Posterior cingulate gyrus (tissue), 11 donors: ENCODE results near the gene PDSS2.
"Not testable (repeated sequence)": the region's sequence is repeated elsewhere in the genome, so short reads cannot be mapped to it uniquely, and the experiment has no call there.

ENCODE experiments used
- DNase-seq, 10 donors: peaks; one replicate each; pipeline versions ENCODE4 v3.0.0 to v3.0.0-alpha.2; 2020 to 2021; ENCODE audit warnings: mixed read lengths in 3 of 10
- intact Hi-C: fragments of 100-400 bp; cut with DNase I; formaldehyde crosslinking; loops from one replicate; pipeline ENCODE4 v1.15.1; 2023

The PDSS2 gene

DNA sequence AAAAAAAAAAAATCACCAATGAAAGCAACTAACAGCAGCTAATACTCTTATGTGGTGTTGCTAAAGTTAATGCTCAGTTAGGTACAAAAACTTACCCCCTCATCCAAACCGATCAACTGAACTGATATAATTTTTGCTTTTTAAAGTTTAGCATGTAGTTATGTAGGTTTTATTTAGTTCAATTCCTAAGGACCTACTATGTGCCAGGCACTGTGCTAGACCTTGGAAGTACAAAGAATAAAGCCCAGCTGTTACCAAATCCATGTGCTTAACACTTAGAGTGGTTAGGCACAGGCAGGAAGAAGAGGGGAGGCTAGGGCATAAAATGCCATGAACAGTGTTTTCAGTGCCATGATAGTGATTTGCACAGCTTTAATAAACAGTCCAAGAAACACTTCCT, 85.1 kb downstream of the PDSS2 start:
- no peak for DNase-seq
- intact Hi-C loops, result no loop called here

DNA sequence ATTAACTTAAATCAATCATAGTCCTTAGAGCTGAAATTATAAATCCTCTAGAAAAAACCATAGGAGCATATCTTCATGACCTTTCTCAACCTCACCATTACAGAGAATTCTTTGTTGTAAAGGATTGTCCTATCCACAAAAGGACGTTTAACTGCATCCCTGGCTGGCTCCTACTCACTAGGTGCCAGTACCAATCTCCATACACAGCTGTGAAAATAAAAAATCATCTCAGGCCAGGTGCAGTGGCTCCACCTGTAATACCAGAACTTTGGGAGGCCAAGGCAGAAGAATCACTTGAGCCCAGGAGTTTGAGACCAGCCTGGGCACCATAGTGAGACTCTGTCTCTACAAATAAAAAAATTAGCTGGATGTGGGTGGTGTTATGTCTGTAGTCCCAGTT, 89.9 kb downstream of the PDSS2 start:
- intact Hi-C loops, result no loop called here
- no peak for DNase-seq

DNA sequence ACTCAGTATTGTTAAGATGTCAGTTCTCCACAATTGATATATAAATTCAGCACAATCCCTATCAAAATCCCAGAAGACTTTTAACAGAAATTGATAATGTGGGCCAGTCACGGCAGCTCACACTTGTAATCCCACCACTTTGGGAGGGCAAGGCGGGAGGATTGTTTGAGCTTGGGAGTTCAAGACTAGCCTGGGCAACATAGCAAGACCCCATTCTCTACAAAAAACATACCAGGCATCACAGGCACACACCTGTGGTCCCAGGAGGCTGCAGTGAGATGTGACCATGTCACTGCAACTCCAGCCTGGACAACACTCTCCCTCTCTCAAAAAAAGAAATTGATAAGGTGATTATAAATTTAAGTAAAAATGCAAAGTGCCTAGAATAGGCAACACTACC, 90.9 kb downstream of the PDSS2 start:
- DNase-seq, result no peak
- intact Hi-C loops, result no loop called here

DNA sequence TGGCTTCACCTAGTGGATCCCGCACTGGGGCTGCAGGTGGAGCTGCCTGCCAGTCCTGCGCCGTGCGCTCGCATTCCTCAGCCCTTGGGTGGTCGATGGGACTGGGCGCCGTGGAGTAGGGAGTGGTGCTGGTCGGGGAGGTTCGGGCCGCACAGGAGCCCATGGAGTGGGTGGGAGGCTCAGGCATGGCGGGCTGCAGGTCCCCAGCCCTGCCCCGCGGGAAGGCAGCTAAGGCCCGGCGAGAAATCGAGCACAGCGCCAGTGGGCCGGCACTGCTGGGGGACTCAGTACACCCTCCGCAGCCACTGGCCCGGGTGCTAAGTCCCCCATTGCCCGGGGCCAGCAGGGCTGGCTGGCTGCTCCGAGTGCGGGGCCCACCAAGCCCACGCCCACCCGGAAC, 95.2 kb downstream of the PDSS2 start:
- intact Hi-C loops, result not testable (repeated sequence)
- DNase-seq, result peak in 1 of 10 donors; percentile 67

DNA sequence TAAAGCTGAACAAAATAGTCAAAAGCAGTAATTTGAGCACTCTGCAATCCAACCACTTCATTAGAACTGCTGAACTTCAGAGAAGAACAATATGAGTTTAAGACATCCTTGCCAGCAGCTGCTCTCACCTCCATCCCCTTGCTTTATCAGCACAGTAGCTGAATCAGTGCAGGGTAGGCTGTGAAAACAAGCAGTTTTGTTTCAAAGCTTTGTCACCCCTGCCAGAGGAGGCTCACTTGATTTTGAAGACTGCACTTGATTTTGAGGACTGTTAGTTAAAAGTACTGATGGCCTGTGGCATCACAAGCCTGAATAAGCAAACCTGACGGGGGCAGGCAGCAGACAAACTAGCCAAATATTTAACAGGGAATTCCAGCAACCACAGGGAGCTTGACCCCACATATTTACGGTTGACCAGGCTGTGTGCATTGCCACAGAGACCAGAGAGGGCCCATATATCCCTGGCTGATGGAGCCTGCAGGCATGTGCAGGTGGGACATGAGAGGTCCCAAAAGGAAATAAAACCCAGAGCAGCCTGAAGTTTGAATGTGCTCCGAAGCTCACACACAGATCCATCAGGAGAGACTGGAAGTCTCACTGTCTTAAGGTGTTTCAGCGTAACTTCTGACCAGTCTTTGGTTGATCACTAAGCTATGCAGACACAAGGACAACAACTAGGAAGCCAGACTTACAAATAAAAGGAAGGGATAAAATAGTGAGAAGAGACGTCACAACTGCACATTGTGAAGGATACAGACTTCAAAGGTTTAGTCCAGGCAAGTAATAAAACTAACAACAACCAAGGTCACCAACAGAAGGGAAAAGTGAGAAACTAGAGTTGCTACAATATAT, 97.4 kb downstream of the PDSS2 start:
- intact Hi-C loops, result no loop called here
- no peak for DNase-seq

DNA sequence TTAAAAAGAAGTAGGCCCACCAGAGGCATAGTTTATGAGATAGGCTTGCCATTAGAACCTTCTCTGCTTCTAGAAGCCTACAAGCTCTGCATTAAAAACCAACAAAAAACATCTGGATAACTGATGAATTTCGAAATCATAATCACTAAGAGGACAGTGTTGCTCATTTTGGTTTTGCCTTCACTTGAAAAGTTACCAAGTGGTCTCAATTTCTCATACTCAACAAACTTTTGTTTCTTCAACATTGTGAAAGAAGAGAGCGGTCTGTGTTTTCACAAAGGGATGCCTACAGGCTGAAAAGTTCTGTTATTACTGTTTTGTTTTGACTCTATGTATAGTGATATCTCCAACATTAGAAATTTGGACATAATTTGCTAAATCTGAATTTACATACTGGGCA, 98.9 kb downstream of the PDSS2 start:
- intact Hi-C loops, result no loop called here
- no peak for DNase-seq

DNA sequence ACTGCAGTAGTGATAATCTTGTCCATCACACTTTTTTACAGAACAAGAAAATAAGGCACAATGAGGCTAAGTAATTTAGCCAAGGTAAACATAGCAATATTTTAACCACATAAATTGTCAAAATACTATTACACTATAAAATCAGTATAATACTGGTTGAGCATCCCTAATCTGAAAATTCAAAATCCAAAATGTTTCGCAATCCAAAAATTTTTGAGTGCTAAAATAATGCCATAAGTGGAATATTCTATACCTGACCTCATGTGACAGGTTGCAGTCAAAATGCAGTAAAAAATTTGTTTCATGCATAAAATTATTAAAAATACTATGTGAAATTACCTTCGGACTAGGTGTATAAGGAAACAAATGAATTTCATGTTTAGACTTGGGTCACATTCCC, 101.5 kb downstream of the PDSS2 start:
- intact Hi-C loops, result no loop called here
- DNase-seq, result no peak

DNA sequence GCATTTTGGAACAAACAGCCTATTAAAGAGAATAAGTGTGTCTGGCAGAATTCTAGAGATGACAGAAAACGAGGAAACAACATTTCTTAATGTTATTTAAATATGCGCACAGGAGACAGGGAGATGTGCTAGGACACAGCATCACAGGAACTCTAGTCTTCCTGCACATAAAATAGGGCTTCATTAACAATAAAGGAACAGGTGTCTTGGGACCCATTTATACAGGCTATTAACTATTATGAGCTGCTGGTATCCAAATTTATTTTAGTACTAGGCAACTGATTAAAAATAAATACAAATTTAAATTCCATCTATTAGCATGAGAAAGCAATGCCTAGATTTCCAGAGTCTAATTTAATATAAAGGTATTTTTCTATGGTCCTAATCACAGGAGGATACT, 102.3 kb downstream of the PDSS2 start:
- DNase-seq, result no peak
- intact Hi-C loops, result no loop called here

DNA sequence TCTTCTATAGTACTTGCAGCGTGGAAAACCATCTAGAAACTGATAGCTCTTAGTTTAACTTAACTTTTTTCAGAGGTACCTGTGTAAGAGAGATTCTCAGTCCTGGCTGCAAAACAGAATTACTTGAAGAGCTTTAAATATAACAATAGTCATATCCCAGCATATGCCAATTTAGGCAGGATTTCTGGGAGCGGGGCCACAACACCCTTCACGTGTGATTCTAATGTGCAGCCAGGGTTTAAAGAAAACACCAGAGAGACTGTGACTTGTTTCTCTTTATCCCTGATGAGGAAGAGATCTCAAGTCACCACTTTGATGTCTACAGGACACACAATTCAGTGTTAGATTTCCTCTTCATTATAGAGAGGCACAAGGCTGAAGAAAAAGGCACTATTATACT, 103.7 kb downstream of the PDSS2 start:
- intact Hi-C loops, result no loop called here
- DNase-seq, result peak in 2 of 10 donors; percentile 8 to 65

DNA sequence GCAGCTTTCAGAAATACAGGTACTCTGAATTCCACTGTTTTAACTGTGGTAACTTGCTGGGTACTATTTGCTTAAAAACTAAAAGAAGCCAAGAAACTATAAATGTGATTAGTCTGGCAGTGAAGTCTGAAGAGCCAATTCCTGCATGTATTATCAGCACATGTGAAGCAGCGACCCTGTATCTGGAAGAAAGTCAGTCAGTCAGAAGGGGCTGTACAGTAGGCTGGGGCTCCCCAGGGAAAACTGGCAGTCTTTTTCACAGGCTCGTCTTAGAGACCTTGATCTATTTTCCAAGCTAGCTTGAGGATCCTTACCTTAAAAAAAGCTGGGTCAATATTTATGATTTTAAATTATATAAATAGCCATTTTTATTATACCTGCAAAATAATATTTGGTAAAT, 104.9 kb downstream of the PDSS2 start:
- no peak for DNase-seq
- intact Hi-C loops, result no loop called here

DNA sequence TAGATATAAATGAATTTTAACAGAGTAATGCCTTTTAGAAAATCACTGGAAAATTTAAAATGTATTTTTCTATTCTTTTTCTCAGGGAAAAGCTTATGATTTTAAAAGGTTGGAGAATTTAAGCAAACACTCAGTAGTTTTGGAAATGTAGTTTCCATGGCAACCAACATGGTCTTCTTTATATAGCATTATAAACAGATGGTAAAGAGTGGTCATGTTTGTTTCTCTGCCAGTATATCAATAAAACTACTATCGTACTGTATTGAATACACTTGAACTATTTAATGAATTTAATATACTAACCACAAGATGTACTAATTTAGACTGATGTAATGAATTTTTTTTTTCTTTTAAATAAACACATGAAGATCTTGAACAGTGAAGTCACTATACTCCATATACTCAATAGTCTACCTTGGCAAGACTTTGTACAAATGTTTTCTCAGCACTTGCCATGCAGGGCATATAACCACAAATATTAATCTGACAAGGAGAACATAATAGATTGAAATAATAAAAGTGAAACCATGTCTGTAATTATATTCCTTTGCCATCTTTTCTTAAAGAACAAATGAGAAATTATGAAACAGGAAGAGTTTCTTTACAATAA, 105.5 kb downstream of the PDSS2 start:
- no peak for DNase-seq

DNA sequence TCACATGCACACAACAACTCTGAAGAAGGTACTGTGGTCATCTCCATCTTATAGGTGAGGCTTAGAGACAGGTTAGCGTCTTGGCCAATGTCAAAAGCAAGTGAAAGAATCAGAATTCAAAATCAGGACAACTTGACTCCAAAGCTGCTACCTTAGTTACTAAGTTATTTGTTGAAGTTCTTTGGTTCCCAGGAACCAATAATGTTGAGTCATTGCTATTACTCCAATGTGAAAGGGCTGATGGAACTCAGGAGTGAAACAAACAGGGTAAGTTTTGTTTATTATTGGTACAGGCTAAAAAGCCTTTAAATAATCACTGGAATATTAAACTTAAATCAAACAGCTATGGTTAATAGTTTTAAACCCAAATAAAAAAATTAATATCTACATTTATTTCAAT, 111.1 kb downstream of the PDSS2 start:
- no peak for DNase-seq
- intact Hi-C loops, result no loop called here

More for the DNA sequence above, 105.5 kb downstream of the PDSS2 start:
- intact Hi-C loops, result no loop called here

DNA sequence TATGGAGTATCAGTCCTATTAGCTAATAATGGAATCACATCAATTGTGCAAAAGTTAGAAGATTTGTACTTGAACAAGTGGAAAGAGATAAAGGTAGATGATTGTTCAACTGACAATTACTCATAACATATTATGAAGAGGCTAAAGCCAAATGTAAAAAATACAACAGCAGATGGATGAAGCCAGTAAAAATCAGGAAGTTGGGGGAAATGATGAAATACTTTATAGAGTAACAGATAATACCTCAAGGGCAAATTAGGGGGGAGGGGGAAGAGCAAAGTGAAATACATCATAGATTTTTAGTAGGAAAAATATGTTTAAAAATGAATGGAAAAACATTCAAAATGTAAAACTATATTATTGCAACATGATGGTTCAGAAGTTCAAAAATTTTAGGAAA, 114.0 kb downstream of the PDSS2 start:
- intact Hi-C loops, result no loop called here
- DNase-seq, result no peak

DNA sequence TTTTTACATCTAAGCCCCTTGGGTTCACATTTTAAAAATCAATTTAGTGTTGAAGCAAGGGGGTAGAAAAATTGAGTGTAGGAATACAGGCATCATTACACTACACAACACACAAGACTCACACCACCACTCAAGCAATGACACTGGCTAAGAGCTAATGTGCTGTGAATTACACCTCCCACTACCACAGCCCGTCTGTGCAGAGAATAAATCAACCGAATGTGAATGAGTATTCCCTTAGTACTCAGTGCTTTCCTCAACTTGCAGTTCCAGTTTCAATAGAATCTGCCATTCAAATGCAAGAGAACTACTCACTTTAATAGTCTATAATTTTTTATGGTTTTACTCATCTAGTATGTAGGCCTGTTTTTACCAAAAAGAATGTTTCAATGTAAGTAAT, 114.4 kb downstream of the PDSS2 start:
- intact Hi-C loops, result no loop called here

DNA sequence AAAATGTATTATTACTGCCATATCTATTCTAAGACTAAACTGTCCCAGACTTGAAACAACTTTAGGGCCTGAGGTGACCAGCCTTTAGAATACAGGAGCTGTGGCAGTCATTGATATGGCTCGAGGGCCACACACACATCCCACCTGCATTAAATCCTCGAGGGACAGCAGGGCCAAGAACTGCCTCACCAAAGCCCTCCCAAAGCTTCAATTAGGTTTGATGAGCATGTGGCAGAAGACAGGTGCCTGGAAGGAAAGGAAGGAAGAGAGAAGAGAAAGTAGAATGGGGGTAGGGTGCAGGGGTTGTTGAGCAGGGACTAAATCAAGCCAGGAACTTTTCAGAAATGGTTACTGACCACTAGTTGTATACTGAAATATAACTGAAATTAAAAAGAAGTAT, 115.0 kb downstream of the PDSS2 start:
- intact Hi-C loops, result no loop called here
- no peak for DNase-seq

More for the DNA sequence above, 114.4 kb downstream of the PDSS2 start:
- no peak for DNase-seq

DNA sequence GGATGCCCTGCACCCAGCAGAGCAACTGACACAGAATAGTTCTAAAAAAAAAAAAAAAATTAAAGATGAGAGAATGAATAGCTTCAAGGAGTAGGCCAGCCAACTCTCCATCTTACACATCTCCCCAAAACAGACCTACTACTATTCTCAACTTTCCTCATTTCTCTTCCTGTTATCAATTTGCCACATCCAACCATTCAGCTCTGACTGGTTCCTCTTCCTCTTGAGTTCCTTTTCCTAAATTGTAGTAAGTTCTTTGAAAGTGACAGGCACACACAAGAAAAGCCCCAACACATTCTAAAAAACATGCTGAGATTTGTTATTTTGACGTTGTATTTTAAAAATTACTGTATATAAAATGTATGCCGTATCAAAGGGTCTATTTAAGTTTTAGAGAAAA, 117.2 kb downstream of the PDSS2 start:
- no peak for DNase-seq
- intact Hi-C loops, result no loop called here

DNA sequence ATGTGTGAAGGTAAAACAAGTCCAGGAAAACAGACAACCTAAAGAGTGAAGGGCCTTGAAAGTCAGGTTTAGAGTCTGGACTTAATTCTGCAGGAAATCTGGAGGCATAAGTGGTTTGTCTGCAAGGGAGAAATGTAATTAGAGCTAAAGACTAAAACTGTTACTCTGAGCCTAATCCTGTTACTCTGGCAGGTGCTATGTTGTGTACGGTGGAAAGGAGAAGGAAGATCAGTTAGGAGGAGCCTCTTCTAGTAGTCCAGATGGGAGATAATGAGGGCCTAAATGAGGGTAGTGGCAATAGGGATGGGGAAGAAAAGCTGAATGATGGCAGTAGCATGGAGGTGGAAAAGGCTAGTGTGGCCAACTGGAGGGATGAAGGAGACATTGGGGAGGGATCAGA, 118.5 kb downstream of the PDSS2 start:
- intact Hi-C loops, result no loop called here
- no peak for DNase-seq

DNA sequence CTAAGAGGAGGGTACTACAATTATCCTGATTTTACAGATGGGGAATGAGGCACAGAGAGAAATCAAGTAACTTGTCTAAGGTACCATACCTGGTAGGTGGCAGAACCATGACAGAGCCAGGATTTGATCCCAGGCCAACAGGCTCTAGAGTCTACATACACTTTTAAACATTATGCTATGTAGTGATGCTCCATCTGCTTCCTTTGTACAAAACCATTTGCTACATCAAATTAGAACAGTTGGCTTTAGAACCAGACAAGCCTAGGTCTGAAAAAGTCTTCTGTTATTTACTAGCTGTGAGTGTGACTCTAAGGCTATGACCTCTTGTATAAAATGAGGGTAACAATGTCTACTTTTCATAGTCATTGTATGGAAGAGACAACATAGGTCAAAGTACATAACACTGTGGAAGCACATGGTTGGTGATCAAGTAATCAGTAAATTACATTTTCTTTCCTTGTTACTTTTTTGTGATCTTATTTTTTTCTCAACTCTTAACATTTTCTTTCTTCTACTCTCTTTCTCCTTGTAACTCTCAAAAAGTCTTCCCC, 122.1 kb downstream of the PDSS2 start:
- intact Hi-C loops, result no loop called here
- DNase-seq, result no peak

DNA sequence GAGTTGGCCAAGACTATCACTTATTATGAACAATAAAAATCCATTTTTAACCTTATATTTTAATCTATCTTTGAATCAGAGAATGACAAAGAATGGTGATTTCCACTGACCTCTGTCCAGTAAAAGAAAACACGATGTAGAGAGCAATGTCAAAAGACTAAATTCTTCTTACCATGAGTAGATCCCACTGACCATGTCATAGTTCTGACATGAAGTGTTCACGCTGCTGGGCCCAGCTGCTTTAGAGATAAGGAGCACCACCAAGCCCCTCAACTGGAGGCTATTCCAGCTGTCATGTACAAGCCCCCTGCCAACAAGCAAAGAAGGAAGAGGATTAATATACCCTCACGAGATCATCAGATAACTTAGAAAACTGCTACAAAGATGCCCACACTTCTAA, 125.3 kb downstream of the PDSS2 start:
- DNase-seq, result no peak
- intact Hi-C loops, result no loop called here

DNA sequence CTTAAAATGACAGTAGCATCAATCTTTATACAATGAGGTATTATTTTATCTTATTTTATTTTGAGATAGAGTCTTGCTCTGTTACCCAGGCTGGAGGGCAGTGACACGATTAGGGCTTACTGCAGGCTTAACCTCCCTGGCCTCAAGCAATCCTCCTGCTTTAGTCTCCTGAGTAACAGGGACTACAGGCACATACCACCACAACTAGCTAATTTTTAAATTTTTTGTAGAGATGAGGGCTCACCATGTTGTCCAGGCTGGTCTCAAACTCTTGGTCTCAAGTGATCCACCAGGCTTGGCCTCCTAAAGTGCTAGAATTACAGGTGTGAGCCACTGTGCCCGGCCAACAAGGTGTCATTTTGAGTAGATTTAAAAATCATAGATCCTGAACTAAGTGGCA, 125.9 kb downstream of the PDSS2 start:
- intact Hi-C loops, result no loop called here
- no peak for DNase-seq

DNA sequence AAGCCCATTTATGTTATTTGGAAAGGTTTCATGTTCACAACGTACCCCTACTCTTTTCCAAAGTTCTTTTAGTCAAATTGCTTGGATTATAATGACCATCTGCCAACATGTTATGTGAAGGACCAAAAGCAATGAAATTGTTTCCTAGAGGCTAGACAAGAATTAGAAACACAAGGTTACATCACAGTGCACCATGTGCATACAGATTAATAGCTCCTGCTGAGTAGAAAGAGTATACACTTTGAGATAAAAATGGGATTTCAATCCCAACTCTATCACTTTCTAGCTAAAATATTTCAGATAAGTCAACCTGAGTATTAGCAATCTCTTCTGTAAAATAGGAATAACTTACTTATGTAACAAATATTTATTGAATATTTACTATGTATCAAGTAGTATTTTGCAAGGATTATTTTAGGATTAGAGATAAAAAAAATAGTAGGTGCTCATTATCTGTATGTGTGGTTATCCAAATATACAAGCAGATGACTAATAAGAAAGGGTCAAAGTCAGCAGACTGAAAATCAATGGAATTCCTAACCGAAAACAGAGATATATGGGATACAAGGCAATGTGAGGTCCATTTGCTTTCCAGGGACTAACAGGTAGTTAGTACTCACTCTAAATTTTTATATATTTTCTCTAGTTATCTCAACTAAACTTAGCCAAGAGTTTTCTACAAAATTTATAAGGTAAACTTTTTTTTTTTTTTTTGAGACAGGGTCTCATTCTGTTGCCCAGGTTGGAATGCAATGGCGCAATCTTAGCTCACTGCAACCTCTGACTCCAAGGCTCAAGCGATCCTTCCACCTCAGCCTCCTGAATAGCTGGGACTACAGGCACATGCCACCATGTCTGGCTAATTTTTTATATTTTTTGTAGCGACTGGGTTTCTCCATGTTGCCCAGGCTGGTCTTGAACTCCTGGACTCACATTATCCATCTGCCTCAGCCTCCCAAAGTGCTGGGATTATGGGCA, 127.7 kb downstream of the PDSS2 start:
- intact Hi-C loops, result no loop called here

More for the DNA sequence above, 127.7 kb downstream of the PDSS2 start:
- DNase-seq, result no peak
